Tibial artery (tissue), 4 donors: Measurements from ENCODE around the gene CCDC88B.
"Not testable (repeated sequence)": the region's sequence is repeated elsewhere in the genome, so short reads cannot be mapped to it uniquely, and the experiment has no call there.

ENCODE experiments used
- DNase-seq, 2 donors: peaks; one replicate each; pipeline ENCODE4 v3.0.0-alpha.2; 2019
- H3K27ac ChIP-seq, 2 donors: fragments of 200-600 bp; sonication (generic) in 1 of 2; 1 replicate in 1 of 2; 2 replicates in 1 of 2; pipeline ENCODE4 v1.5.1; 2018 to 2019; ENCODE audit warnings: mild to moderate bottlenecking in 1 of 2
- H3K27me3 ChIP-seq, 2 donors: fragments of 200-600 bp; sonication (generic) in 1 of 2; one replicate each; pipeline versions ENCODE4 v1.5.1 to v1.6.0; 2016 to 2019
- H3K36me3 ChIP-seq, 3 donors: fragments of 200-600 bp; sonication (generic) in 2 of 3; one replicate each; pipeline ENCODE4 v1.5.1; 2016 to 2019; ENCODE audit warnings: mild to moderate bottlenecking in 2 of 3
- H3K4me1 ChIP-seq, 4 donors: fragments of 200-600 bp; sonication (generic) in 2 of 4; 1 replicate in 3 of 4; 2 replicates in 1 of 4; pipeline ENCODE4 v1.5.1; 2016 to 2019
- H3K4me3 ChIP-seq, 2 donors: fragments of 200-600 bp; sonication (generic) in 1 of 2; 1 replicate in 1 of 2; 2 replicates in 1 of 2; pipeline ENCODE4 v1.5.1; 2018 to 2019; ENCODE audit warnings: mild to moderate bottlenecking in 2 of 2
- H3K9me3 ChIP-seq, 3 donors: fragments of 200-600 bp; sonication (generic) in 1 of 3; one replicate each; pipeline ENCODE4 v1.5.1; 2016 to 2019
- CTCF ChIP-seq, 2 experiments: fragments of 200-600 bp in 1 of 2; fragments of 450-650 bp in 1 of 2; IDR thresholded peaks; one replicate each; pipeline ENCODE4 v1.5.1; 2017 to 2019; ENCODE audit warnings: antibody characterized with exemption in 2 of 2, mild to moderate bottlenecking in 1 of 2, moderate library complexity in 1 of 2
- intact Hi-C: fragments of 100-400 bp; cut with DNase I; formaldehyde crosslinking; loops from one replicate; pipeline ENCODE4 v1.15.0; 2023; ENCODE audit warnings: low total_unique reads

CCDC88B gene

DNA sequence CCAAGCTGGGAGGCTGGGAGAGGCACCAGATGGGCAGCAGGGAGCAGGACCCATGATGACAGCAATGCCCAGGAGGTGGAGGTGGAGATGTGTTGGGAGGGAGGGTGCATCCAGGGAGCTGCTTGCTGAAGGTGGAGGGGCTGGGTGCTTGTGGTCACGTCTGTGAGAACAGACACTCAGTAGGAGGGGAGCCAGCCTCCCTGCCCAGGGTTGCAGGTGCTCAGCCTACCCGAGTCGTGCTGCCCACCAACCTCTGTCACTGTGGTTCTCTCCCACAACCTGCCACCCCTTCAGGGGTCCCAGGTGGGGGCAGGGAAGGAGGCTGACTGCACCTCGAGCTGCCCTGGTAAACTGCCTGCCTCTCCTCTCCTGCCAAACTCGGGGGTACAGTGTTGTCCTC, 16.6 kb upstream of the CCDC88B start:
- no peaks in the 10 kb centered on the region for H3K27me3 ChIP-seq
- no peak overlapping the region for H3K4me3 ChIP-seq
- H3K4me1 ChIP-seq: peaks cover 0 to 23% (median 13%) of the 10 kb centered on the region in 4 donors
- no peak for TF ChIP-seq CTCF (IDR thresholded peaks at IDR 0.05)
- no peak for DNase-seq
- no peak overlapping the region for H3K27ac ChIP-seq
- intact Hi-C loops: no loop called here
- peaks cover 0 to 27% (median 0%) of the 10 kb centered on the region in 3 donors for H3K36me3 ChIP-seq
- no peaks in the 10 kb centered on the region for H3K9me3 ChIP-seq

DNA sequence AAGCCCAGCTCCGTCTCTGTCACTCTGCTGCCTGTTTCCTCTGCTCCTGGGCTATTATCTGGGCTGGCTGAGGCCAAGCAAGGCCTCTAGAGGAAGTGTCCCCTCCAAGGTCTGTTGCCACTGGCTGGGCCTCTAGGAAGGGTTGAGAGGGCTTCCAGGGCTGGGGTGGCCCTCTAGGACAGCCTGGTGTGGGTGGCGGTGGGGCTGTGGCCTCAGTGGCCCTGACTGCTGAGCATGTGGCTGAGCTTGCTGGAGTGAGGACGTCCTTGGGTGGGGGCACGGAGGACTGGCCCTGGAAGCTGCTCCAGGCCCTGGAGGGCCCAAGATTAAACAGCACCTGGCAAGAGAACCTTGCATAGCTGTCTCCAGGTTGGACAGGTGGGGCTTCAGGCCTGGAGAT, 16.0 kb upstream of the CCDC88B start:
- H3K4me3 ChIP-seq, H3K9me3 ChIP-seq, intact Hi-C loops, DNase-seq, H3K27me3 ChIP-seq, H3K27ac ChIP-seq: not testable (repeated sequence)
- Histone ChIP-seq H3K4me1 (peaks cover 0 to 19% (median 10%) of the 10 kb centered on the region in 4 donors), H3K36me3 (peaks cover 0 to 27% (median 0%) of the 10 kb centered on the region in 3 donors)

DNA sequence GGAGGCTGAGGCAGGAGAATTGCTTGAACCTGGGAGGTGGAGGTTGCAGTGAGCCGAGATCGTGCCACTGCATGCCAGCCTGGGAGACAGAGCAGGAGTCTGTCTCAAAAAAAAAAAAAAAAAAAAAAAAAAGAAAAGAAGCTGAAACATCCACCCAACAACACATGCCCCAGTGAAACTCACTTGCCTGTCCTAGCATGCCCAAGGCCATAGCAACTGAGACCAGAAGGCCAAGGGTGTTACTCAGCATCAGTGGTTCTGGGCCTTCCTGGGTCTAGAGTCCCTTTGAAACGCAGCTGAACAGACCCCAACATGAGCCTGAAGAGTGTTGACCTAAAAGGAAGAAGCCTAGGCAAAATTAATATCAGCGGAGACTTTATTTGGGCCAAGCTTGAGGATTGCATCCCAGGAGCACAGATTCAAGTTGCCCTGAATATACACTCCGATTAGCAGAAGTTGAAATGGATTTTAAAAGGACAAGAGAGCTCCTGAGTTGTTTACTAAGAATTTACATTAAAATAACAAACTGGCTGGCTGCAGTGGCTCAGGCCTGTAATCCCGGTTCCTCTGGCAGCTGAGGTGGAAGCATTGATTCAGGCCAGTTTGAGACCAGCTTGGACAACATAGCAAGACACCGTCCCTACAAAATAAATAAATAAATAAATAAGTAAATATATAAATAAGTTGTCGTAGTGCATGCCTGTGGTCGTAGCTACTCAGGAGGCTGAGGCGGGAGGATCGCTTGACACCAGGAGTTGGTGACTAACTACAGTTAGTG, 15.1 kb upstream of the CCDC88B start:
- Histone ChIP-seq H3K27me3 (no peaks in the 10 kb centered on the region), H3K9me3 (no peaks in the 10 kb centered on the region), H3K27ac (no peak overlapping the region), H3K4me1 (peaks cover 0 to 22% (median 12%) of the 10 kb centered on the region in 4 donors), H3K36me3 (peaks cover 0 to 27% (median 0%) of the 10 kb centered on the region in 3 donors), H3K4me3 (no peak overlapping the region)
- no peak for DNase-seq
- intact Hi-C loops: no loop called here
- TF ChIP-seq CTCF (IDR thresholded peaks at IDR 0.05): no peak

GRCh38 chr11:64327375-64327774, 12.6 kb upstream of the CCDC88B start:
- Histone ChIP-seq H3K9me3 (no peaks in the 10 kb centered on the region), H3K4me3 (no peak overlapping the region), H3K27ac (no peak overlapping the region), H3K27me3 (no peaks in the 10 kb centered on the region), H3K36me3 (peaks cover 0 to 8% (median 0%) of the 10 kb centered on the region in 3 donors), H3K4me1 (peaks cover 0 to 35% (median 22%) of the 10 kb centered on the region in 4 donors)
- no peak for DNase-seq
- TF ChIP-seq CTCF (IDR thresholded peaks at IDR 0.05): no peak
- intact Hi-C loops: no loop called here

DNA sequence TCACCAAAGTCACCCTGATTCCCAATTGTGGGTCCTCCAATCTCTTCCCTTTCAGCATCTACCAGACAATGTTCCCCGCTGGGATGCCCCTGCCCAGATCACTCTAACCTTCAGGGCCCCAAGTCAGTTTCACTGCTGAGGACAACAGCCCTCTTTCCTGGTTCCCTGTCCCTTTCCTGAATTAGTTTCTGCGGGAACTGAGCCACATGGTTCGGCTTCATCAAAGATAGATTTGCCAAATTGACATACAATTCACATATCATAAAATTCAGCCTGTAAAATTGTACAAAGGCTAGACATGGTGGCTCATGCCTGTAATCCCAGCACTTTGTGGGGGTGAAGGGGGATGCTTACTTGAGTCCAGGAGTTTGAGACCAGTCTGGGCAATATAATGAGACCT, 12.0 kb upstream of the CCDC88B start:
- intact Hi-C loops: no loop called here
- peaks cover 0 to 2% (median 0%) of the 10 kb centered on the region in 3 donors for H3K36me3 ChIP-seq
- no peak for DNase-seq
- no peak overlapping the region for H3K4me3 ChIP-seq
- H3K4me1 ChIP-seq: peaks cover 0 to 31% (median 22%) of the 10 kb centered on the region in 4 donors
- no peaks in the 10 kb centered on the region for H3K9me3 ChIP-seq
- no peak for TF ChIP-seq CTCF (IDR thresholded peaks at IDR 0.05)
- H3K27ac ChIP-seq: no peak overlapping the region
- no peaks in the 10 kb centered on the region for H3K27me3 ChIP-seq

- TF ChIP-seq CTCF (IDR thresholded peaks at IDR 0.05): no peak
- Histone ChIP-seq H3K27me3 (no peaks in the 10 kb centered on the region), H3K4me3 (no peak overlapping the region), H3K9me3 (no peaks in the 10 kb centered on the region), H3K36me3 (no peaks in the 10 kb centered on the region), H3K27ac (no peak overlapping the region), H3K4me1 (peaks cover 0 to 30% (median 22%) of the 10 kb centered on the region in 4 donors)
- intact Hi-C loops: no loop called here
- DNase-seq: no peak
These were observed 9.1 kb upstream of the CCDC88B start for GRCh38 chr11:64330888-64331287.
